Bladder microvascular endothelial cell (primary cell): ENCODE data around the gene GAS2L3. TPM values are rescaled to one million over a fixed set of nuclear protein-coding genes. Genes with fewer than 3 reads are reported as not detected.

Experiments used
- total RNA-seq: library from RNA; depleted of rRNA; stranded (reverse); fragments of >200 nt; gene quantifications from 2 replicates; pipeline ENCODE4 v1.2.3, GENCODE V29; 2014

The GAS2L3 gene
- 23.3 and 25.3 TPM in 2 replicates for total RNA-seq

GRCh38 chr12:100573292-100574186, at the start of gene GAS2L3:
Gene GAS2L3 (plus strand): TSS chr12:100573684. CDS start chr12:100594905, 21,221 bp downstream.

Other genes starting within 250 kb of the GAS2L3 start
- gene SLC17A8, start 216.6 kb upstream of the GAS2L3 start, total RNA-seq, result not detected in 2 replicates
- gene NR1H4, start 99.8 kb upstream of the GAS2L3 start, total RNA-seq, result not detected in 2 replicates
- gene ANO4, start 221.1 kb downstream of the GAS2L3 start, total RNA-seq, result 0.16 and 0.94 TPM in 2 replicates